ENCODE results near the gene CCT2. TPM values are rescaled to one million over a fixed set of nuclear protein-coding genes. Genes with fewer than 3 reads are reported as not detected.
A peak's percentile ranks its signal among the peaks of the same experiment; 100 is the strongest.

CCT2 gene
- total and polyA plus RNA-seq, 2 of the 13 experiments (the other 11 are each of a cell fraction or from before 2014, with no cell fraction given): 209 to 388 TPM

DNA sequence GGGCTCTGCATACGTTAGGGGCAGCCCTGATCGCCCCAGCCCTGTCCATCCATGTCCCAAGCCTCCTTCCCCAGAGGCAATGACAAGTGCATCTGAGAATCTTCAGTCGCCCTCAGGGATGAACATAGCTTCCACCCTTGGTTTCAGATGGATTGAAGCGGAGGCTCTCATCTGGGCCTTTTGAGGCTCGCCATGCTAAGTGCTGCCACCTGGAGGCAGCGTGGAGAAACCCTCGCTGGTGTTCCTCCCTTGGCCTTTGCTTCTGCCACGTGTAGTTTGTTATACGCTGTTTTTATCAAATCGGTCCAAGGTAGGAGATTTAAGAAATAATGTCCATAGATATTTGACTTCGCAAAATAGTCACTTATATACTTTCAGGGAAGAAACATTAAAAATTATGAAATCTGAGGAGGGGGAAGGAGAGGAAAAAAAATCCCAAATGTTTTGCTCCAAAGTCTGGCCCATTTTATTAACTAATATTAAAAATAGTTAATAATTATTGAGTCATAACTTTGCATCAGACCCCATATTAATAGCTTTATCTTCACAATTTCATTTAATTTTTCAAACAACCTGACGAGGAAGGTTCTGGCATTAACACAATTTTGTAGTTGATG is 54.2 kb downstream of the CCT2 start:
- Histone ChIP-seq H2AFZ (ENCODE audit: low read length) (no peak overlapping the region), H3K4me1 (ENCODE audit: insufficient read depth, low read length) (peaks cover 7% of the 10 kb centered on the region; the same call in 1 of the 2 replicates), H3K27me3 (ENCODE audit: control insufficient read depth in 1 of 2, insufficient read depth in 2 of 2, low read length in 2 of 2) (peaks cover 0 to 11% of the 10 kb centered on the region in 2 experiments; a peak in 1 of 5 replicates), H3K9ac (ENCODE audit: insufficient read depth, low read depth, low read length) (no peak overlapping the region), H4K20me1 (ENCODE audit: insufficient read depth, low read length) (no peaks in the 10 kb centered on the region), H3K27ac (ENCODE audit: extremely low read length, insufficient read depth, low read length) (no peak overlapping the region), H3K79me2 (ENCODE audit: insufficient read depth, low read length) (no peaks in the 10 kb centered on the region), H3K4me3 (replicated peaks in 1 of 3; ENCODE audit: insufficient read depth in 1 of 3, low read depth in 2 of 3, low read length in 3 of 3) (no peak overlapping the region), H3K9me3 (ENCODE audit: low read length) (no peaks in the 10 kb centered on the region), H3K4me2 (ENCODE audit: low read depth, low read length) (no peak overlapping the region), H3K36me3 (replicated peaks in 1 of 2; ENCODE audit: control insufficient read depth in 1 of 2, insufficient read depth in 2 of 2, low read length in 2 of 2) (no peaks in the 10 kb centered on the region)
- FAIRE-seq (peak; percentile 88), ATAC-seq (peak; percentile 91), DNase-seq (ENCODE audit: low spot score) (peak; percentile 52)
- ChIA-PET CTCF (ENCODE audit: low intra/inter-chr PET ratio, low total read pairs) (interaction anchor here (1.0 to 2.4 kb wide), 3 partner anchors 9 to 348 kb away, joined by 3 to 9 read pairs (median 4); no protein-coding TSS in a partner anchor), POLR2A (no interaction called here)
- WGBS (ENCODE audit: low lambda C conversion rate): 6% methylated on average over 12 of the region's 12 CpGs
- in situ Hi-C loops (cut with HindIII; ENCODE audit: extremely low pct_ligation_motif_present, low pct_unique_long_range_greater_than_20kb): no loop called here
- intact Hi-C loops (cut with micrococcal nuclease; ENCODE audit: unreplicated experiment): loop anchor here (1.0 to 2.0 kb wide), 2 partner anchors 282 to 349 kb away; no protein-coding TSS in a partner anchor
- BruUV-seq (replicated peaks): no TSS peak
- TF ChIP-seq ZNF761 (CRISPR knock-in tag; conservative IDR thresholded peaks at IDR 0.05): no peak
- TF ChIP-seq KMT2A (CRISPR knock-in tag; IDR thresholded peaks at IDR 0.05): no peak
- TF ChIP-seq SMC3 (IDR thresholded peaks at IDR 0.05; ENCODE audit: low read length): peak; percentile 72
- TF ChIP-seq, protein P1, sequence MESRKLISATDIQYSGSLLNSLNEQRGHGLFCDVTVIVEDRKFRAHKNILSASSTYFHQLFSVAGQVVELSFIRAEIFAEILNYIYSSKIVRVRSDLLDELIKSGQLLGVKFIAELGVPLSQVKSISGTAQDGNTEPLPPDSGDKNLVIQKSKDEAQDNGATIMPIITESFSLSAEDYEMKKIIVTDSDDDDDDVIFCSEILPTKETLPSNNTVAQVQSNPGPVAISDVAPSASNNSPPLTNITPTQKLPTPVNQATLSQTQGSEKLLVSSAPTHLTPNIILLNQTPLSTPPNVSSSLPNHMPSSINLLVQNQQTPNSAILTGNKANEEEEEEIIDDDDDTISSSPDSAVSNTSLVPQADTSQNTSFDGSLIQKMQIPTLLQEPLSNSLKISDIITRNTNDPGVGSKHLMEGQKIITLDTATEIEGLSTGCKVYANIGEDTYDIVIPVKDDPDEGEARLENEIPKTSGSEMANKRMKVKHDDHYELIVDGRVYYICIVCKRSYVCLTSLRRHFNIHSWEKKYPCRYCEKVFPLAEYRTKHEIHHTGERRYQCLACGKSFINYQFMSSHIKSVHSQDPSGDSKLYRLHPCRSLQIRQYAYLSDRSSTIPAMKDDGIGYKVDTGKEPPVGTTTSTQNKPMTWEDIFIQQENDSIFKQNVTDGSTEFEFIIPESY (CRISPR knock-in tag; IDR thresholded peaks at IDR 0.05): no peak
- no peak for TF ChIP-seq ZNF331 (CRISPR knock-in tag; IDR thresholded peaks at IDR 0.05)
- TF ChIP-seq, protein P2, sequence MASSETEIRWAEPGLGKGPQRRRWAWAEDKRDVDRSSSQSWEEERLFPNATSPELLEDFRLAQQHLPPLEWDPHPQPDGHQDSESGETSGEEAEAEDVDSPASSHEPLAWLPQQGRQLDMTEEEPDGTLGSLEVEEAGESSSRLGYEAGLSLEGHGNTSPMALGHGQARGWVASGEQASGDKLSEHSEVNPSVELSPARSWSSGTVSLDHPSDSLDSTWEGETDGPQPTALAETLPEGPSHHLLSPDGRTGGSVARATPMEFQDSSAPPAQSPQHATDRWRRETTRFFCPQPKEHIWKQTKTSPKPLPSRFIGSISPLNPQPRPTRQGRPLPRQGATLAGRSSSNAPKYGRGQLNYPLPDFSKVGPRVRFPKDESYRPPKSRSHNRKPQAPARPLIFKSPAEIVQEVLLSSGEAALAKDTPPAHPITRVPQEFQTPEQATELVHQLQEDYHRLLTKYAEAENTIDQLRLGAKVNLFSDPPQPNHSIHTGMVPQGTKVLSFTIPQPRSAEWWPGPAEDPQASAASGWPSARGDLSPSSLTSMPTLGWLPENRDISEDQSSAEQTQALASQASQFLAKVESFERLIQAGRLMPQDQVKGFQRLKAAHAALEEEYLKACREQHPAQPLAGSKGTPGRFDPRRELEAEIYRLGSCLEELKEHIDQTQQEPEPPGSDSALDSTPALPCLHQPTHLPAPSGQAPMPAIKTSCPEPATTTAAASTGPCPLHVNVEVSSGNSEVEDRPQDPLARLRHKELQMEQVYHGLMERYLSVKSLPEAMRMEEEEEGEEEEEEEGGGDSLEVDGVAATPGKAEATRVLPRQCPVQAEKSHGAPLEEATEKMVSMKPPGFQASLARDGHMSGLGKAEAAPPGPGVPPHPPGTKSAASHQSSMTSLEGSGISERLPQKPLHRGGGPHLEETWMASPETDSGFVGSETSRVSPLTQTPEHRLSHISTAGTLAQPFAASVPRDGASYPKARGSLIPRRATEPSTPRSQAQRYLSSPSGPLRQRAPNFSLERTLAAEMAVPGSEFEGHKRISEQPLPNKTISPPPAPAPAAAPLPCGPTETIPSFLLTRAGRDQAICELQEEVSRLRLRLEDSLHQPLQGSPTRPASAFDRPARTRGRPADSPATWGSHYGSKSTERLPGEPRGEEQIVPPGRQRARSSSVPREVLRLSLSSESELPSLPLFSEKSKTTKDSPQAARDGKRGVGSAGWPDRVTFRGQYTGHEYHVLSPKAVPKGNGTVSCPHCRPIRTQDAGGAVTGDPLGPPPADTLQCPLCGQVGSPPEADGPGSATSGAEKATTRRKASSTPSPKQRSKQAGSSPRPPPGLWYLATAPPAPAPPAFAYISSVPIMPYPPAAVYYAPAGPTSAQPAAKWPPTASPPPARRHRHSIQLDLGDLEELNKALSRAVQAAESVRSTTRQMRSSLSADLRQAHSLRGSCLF (CRISPR knock-in tag; IDR thresholded peaks at IDR 0.05; ENCODE audit: borderline replicate concordance): no peak
- TF ChIP-seq, protein P3, sequence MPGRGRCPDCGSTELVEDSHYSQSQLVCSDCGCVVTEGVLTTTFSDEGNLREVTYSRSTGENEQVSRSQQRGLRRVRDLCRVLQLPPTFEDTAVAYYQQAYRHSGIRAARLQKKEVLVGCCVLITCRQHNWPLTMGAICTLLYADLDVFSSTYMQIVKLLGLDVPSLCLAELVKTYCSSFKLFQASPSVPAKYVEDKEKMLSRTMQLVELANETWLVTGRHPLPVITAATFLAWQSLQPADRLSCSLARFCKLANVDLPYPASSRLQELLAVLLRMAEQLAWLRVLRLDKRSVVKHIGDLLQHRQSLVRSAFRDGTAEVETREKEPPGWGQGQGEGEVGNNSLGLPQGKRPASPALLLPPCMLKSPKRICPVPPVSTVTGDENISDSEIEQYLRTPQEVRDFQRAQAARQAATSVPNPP (CRISPR knock-in tag; IDR thresholded peaks at IDR 0.05): no peak
- no peak for TF ChIP-seq NCOA1 (CRISPR knock-in tag; IDR thresholded peaks at IDR 0.05)
- no peak for TF ChIP-seq ZNF557 (CRISPR knock-in tag; IDR thresholded peaks at IDR 0.05)
- no peak for TF ChIP-seq ELF3 (CRISPR knock-in tag; IDR thresholded peaks at IDR 0.05)
- TF ChIP-seq ZNF333 (CRISPR knock-in tag; IDR thresholded peaks at IDR 0.05; ENCODE audit: borderline replicate concordance): no peak
- no peak for TF ChIP-seq AGO1 (IDR thresholded peaks at IDR 0.05; ENCODE audit: low read depth, low read length, poor library complexity, severe bottlenecking)
